Thoracic aorta (tissue), 2 donors: ENCODE measurements around the gene AMZ1. TPM values are rescaled to one million over a fixed set of nuclear protein-coding genes. Genes with fewer than 3 reads are reported as not detected.
"Not testable (repeated sequence)": the region's sequence is repeated elsewhere in the genome, so short reads cannot be mapped to it uniquely, and the experiment has no call there.

Experiments used
- ATAC-seq: fragments of 150-250 bp; one replicate; pipeline ENCODE4 v1.8.0; 2017; ENCODE audit warnings: low read depth; ENCODE audit not compliant: insufficient number of reproducible peaks, low FRiP score
- DNase-seq: peaks from one replicate; pipeline ENCODE4 v3.0.0-alpha.2; 2020; ENCODE audit warnings: low spot score
- H3K27ac ChIP-seq, 2 donors: fragments of 200-600 bp; sonication (generic); 1 replicate in 1 of 2; 2 replicates in 1 of 2; pipeline ENCODE4 v1.5.1; 2016; ENCODE audit warnings: mild to moderate bottlenecking in 2 of 2, moderate library complexity in 2 of 2
- H3K27me3 ChIP-seq: fragments of 200-600 bp; sonication (generic); replicated peaks from 2 replicates; pipeline ENCODE4 v1.6.0; 2016; ENCODE audit warnings: mild to moderate bottlenecking; ENCODE audit not compliant: insufficient read depth
- H3K36me3 ChIP-seq: fragments of 200-600 bp; sonication (generic); one replicate; pipeline ENCODE4 v1.5.1; 2016
- H3K4me1 ChIP-seq, 2 donors: fragments of 200-600 bp; sonication (generic); 1 replicate in 1 of 2; 2 replicates in 1 of 2; pipeline versions ENCODE4 v1.5.1 to v1.6.0; 2016; ENCODE audit warnings: low read depth in 2 of 2, mild to moderate bottlenecking in 1 of 2; ENCODE audit not compliant: control insufficient read depth in 1 of 2
- H3K4me3 ChIP-seq: fragments of 200-600 bp; sonication (generic); 2 replicates; pipeline ENCODE4 v1.5.1; 2016; ENCODE audit warnings: mild to moderate bottlenecking
- H3K9me3 ChIP-seq: fragments of 200-600 bp; sonication (generic); 2 replicates; pipeline ENCODE4 v1.5.1; 2016
- total RNA-seq, 2 donors: library from RNA; depleted of rRNA; stranded (reverse); fragments of >200 nt; gene quantifications; one replicate each; pipeline versions ENCODE4 v1.1.0 to v1.2.3, GENCODE V29; 2016
- TF ChIP-seq, protein P1 (sequence below): fragments of 200-600 bp; sonication (generic); IDR thresholded peaks from one replicate; pipeline ENCODE4 v1.5.1; 2019; ENCODE audit warnings: antibody characterized with exemption

The AMZ1 gene
- total RNA-seq, 2 donors from 2014 or later, result 1.4 to 3.7 TPM

DNA sequence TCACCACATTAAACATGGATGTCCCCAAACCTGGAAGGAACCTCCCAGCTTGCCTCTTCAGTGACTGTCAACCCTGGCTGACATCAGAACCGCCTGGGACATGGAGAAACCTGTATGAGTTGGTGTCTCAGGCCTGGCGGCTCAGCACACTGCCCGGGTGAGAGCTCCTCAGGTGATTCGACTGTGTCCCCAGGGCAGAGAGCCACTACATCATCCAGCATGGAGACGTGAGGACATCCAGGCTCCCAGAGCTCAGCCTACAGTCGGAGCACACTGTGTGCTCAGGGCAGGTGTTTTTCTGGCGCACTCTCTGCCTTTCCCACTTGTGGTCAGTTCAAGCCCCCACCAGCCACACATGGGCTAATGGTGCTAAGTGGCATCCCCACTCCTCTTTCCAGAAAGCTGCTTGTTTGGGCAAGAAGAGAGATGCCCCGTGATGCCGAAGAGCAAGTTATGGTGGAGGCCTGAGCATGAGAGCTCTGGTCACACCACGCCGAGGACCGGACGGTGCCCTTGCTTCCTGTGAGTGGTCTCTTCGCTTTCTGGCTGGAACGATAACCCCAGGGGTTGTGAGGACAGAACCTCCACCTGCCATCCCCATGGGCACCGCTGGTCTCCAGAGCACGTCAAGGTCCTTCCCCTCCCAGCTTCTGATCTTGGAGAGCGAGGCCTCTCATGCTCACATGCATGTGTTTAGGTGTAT lies 38.5 kb downstream of the AMZ1 start:
- ATAC-seq (no peak), DNase-seq (no peak)
- H3K4me1 ChIP-seq, result peaks cover 14 to 18% of the 10 kb centered on the region in 2 donors
- TF ChIP-seq, protein P1, sequence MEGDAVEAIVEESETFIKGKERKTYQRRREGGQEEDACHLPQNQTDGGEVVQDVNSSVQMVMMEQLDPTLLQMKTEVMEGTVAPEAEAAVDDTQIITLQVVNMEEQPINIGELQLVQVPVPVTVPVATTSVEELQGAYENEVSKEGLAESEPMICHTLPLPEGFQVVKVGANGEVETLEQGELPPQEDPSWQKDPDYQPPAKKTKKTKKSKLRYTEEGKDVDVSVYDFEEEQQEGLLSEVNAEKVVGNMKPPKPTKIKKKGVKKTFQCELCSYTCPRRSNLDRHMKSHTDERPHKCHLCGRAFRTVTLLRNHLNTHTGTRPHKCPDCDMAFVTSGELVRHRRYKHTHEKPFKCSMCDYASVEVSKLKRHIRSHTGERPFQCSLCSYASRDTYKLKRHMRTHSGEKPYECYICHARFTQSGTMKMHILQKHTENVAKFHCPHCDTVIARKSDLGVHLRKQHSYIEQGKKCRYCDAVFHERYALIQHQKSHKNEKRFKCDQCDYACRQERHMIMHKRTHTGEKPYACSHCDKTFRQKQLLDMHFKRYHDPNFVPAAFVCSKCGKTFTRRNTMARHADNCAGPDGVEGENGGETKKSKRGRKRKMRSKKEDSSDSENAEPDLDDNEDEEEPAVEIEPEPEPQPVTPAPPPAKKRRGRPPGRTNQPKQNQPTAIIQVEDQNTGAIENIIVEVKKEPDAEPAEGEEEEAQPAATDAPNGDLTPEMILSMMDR, result no peak
- H3K36me3 ChIP-seq, result peaks cover 3% of the 10 kb centered on the region
- no peaks in the 10 kb centered on the region for H3K27me3 ChIP-seq
- H3K9me3 ChIP-seq, result no peaks in the 10 kb centered on the region
- no peak overlapping the region for H3K27ac ChIP-seq
- no peak overlapping the region for H3K4me3 ChIP-seq

DNA sequence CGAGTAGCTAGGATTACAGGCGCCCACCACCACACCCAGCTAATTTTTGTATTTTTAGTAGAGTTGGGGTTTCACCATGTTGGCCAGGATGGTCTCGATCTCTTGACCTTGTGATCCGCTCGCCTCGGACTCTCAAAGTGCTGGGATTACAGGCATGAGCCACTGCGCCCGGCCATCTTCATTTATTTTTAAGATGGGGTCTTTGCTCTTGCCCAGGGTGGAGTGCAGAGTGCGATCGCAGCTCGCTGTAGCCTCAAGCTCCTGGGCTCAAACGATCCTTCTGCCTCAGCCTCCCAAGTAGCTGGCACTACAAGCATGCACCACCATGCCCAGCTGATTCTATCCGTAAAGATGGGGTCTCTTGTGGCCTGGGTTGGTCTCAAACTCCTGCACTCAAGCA lies 39.2 kb downstream of the AMZ1 start:
- H3K27ac ChIP-seq, ATAC-seq, H3K27me3 ChIP-seq, DNase-seq, H3K36me3 ChIP-seq, H3K9me3 ChIP-seq, H3K4me3 ChIP-seq: not testable (repeated sequence)
- H3K4me1 ChIP-seq, result peaks cover 14 to 18% of the 10 kb centered on the region in 2 donors

DNA sequence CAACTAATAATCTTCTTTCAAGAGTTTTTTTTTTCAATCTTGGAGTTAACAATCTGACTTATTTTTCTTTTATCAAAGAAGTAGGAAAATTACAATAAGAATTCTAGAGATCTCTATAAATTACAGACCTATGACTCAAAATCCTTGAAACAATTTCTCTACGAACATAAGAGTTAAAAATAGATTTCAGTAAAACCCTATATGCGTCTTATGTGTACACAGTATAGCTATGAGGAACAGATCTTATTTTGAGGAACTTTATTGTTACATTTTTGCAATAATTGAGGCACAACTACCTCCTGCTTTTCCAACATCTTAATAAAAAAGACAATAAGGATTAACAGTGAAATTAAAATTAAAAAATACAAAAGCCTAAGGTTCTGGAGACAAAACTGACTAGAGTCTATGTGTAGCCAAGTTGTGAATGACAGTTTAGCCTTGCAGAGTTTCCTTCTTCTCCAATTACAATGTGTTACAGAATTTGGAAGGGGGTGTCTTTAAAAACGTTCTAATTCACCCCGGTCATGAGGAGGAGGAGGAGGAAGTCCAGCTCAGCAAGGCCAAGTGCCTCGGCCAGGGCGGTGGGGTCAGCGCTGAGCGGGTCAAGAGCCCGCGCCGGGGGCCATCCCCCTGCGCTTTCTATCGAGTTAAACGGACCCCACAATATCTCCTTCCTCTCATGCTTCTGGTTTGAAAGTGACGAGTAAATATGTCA lies 40.5 kb downstream of the AMZ1 start:
- H3K9me3 ChIP-seq, result no peaks in the 10 kb centered on the region
- H3K27ac ChIP-seq, result no peak overlapping the region
- DNase-seq (no peak), ATAC-seq (no peak)
- no peak overlapping the region for H3K4me3 ChIP-seq
- no peaks in the 10 kb centered on the region for H3K27me3 ChIP-seq
- TF ChIP-seq, protein P1, result no peak
- peaks cover 15 to 23% of the 10 kb centered on the region in 2 donors for H3K4me1 ChIP-seq
- peaks cover 3% of the 10 kb centered on the region for H3K36me3 ChIP-seq

DNA sequence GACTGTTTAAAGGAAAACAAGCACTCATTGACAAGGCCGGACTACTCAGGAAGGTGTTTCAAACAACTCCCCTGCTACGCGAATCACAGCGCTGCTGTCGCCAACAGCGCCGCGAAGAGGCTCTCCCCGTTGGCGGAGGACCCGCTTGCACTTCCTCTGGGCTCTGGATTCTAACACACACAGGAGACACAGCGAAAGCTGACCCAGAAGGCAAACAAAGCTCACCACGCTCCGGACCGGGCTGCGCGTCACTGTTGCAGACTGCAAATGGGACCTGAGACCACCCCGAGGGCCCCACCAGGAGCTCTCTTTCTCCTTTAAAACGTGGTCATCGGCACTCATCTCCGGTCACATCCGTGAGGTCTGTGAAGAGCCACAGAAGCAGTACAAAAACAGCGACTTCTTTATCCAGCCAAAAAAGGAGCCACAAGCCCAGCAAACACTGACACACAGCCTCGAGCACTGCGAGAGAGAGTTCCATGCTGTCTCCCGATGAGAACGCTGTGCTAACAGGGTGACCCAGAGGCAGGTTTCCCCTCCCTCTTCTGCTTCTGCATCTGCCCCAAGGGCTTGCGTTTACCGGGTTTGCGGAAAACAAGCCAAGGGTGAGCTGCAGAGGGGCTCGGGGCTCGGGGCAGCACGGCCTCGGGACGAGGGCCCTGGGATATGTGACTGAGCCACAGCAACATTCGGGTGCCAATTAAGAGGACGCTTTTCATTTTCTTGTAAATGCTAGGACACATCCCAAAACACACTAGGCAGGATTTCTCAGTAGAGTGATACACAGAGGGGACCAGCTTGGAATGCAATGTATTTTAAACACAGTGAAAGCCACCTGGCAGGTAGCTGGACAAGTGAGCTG lies 41.3 kb downstream of the AMZ1 start:
- no peak for ATAC-seq
- no peaks in the 10 kb centered on the region for H3K27me3 ChIP-seq
- H3K4me3 ChIP-seq, result peak overlapping the region; percentile 28
- peak overlapping the region in 1 of 2 donors; percentile 26 for H3K27ac ChIP-seq
- DNase-seq, result no peak
- peaks cover 17 to 23% of the 10 kb centered on the region in 2 donors for H3K4me1 ChIP-seq
- H3K9me3 ChIP-seq, result no peaks in the 10 kb centered on the region
- peaks cover 3% of the 10 kb centered on the region for H3K36me3 ChIP-seq
- TF ChIP-seq, protein P1, result no peak

DNA sequence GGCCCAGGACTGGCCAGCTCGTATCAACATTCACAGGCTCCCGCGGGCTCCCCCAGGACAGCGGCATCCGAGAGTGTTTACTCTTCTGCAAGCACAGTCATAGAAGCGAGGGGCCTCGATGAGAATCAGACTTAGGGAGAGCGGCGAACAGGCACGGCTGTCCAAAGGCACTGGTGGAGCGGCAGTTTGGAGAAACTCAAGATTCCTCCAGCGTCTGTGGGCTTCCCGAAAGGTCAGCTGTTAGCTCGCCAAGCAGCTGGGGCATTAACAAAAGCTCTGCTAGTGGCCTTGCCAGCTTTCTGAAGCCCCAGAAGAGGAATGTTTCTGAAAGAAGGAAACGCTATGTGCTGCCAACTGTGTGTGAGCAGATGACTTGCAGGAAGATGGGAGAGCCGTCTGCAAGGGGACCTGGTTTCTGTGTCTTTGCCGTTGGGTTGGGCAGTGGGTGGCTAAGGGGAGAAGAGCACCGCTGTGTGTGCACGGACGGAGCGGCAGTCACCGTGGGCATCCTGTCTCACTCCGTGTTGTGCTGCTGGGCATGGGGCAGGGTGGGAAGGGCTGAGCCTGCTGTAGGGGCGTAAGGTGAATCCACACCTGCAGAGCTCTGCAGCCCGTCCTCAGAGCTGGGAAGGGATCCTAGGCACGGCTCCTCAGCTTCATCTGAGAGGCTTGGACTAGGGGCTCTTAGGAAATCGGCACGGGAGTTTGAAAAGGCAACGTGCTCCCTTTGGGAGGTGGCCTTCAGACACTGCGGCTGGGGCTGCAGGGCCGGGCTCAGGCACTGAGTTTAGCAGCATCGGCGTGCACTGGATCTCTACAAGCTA lies 42.1 kb downstream of the AMZ1 start:
- TF ChIP-seq, protein P1, result no peak
- H3K9me3 ChIP-seq, result no peaks in the 10 kb centered on the region
- peak overlapping the region in 1 of 2 donors; percentile 26 for H3K27ac ChIP-seq
- DNase-seq, result no peak
- no peaks in the 10 kb centered on the region for H3K27me3 ChIP-seq
- H3K4me1 ChIP-seq, result peaks cover 17 to 23% of the 10 kb centered on the region in 2 donors
- no peak for ATAC-seq
- H3K4me3 ChIP-seq, result peak overlapping the region; percentile 28
- peaks cover 3% of the 10 kb centered on the region for H3K36me3 ChIP-seq
